ENCODE results near the gene HASPIN.
"Not testable (repeated sequence)": the region's sequence is repeated elsewhere in the genome, so short reads cannot be mapped to it uniquely, and the experiment has no call there.

The HASPIN gene

DNA sequence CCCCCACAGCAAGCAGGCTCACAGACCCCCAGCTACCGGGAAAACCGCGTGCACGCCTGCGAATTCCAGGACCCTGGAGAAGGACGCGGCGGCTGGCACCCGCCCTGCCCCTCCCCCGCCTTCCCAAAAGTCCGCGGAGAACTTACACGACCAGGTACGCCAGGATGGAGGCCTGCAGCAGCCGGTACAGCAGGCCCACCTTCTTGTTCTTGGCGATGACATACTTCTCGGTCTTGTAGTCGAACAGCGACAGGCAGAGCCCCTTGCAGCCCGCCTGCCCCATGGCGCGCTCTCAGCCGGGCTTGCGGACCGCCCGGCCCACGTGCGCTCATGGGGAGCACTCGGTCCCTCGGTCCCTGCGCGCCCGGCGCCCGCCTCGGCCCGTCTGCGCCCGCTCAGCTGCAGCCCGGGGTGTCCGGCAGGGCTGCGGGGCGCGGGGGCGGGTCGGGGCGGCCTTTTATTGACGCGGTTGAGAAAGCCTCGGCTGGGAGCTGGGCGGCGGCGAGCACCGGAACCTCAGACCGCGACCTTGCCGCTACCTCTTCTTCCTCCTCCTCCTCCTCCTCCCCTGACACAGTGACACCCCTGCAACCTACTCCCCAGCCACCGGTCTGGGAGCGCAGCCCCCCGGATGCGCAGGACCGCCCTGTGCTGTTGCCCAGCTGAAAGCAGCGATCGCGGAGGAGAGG lies 27.8 kb upstream of the HASPIN start, which contains the start of gene P2RX5:
Gene P2RX5 (minus strand): TSS at position 433 of the 689 bp plus-strand sequence. CDS start 150 bp downstream, at position 283.
- peak; percentile 62 for DNase-seq (ENCODE audit: low spot score)

DNA sequence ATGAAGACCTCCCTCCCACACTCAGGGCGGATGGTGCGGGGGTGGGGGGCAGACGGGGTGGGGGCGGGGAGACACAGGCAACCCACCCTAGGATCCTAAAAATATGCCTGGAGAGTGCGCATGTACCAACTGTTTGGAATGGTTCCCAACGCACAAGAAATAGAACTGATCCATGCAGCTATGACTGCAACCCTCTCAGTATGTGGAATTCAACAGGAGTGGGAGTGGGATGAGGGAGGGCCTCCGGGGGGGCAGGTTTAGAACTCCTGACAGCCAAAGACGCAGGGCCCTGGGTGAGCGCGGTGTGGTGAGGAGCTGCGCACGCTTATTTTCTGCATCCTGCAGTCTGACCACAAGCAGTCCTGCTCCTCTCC lies 26.6 kb upstream of the HASPIN start:
- DNase-seq (ENCODE audit: low spot score) = no peak

DNA sequence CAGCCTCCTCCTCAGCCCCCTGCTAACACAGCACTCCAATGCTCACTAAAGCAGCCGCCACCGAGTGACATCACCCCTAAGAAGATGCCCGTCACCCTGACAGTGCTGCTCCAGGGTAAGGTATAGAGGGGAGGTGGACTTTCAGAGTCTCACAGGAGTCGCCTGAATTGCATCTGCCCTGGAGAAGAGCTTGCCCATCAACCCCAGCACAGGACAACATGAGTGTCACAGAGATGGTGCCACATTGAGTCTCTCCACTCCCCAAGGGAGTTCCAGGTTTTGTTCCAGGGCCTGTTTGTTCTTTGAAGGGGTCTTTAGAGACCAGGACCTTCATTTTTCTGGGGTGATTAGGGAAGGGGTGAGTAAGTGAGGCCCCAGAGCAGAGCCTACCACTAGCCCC lies 25.6 kb upstream of the HASPIN start:
- DNase-seq (ENCODE audit: low spot score) = no peak

DNA sequence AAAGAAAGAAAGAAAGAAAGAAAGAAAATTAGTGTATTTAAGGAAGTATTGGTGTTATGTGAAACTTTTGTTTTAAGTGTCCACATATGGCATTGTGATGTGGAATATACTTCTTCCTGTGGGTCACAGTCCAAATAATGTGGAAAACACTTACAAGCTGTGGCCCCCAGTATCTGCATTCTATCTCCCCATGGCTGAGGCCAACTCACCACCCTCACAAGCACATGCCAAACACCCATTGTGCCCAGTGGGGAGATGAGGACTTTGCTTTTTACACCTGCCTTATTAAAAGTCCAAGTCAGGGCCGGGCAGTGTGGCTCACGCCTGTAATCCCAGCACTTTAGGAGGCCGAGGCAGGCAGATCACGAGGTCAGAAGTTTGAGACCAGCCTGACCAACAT lies 23.8 kb upstream of the HASPIN start:
- no peak for DNase-seq (ENCODE audit: low spot score)

DNA sequence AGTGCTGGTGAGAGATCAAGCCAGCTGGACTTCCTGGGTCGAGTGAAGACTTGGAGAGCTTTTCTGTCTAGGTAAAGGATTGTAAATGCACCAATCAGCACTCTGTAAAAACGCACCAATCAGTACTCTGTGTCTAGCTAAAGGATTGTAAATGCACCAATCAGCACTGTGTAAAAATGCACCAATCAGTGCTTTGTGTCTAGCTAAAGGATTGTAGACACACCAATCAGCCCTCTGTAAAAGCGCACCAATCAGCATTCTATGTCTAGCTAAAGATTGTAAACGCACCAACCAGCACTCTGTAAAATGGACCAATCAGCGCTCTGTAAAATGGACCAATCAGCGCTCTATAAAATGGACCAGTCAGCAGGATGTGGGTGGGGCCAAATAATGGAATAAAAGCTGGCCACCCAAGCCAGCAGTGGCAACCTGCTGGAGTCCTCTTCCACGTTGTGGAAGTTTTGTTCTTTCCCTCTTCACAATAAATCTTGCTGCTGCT lies 21.6 kb upstream of the HASPIN start:
- not testable (repeated sequence) for DNase-seq (ENCODE audit: low spot score)

DNA sequence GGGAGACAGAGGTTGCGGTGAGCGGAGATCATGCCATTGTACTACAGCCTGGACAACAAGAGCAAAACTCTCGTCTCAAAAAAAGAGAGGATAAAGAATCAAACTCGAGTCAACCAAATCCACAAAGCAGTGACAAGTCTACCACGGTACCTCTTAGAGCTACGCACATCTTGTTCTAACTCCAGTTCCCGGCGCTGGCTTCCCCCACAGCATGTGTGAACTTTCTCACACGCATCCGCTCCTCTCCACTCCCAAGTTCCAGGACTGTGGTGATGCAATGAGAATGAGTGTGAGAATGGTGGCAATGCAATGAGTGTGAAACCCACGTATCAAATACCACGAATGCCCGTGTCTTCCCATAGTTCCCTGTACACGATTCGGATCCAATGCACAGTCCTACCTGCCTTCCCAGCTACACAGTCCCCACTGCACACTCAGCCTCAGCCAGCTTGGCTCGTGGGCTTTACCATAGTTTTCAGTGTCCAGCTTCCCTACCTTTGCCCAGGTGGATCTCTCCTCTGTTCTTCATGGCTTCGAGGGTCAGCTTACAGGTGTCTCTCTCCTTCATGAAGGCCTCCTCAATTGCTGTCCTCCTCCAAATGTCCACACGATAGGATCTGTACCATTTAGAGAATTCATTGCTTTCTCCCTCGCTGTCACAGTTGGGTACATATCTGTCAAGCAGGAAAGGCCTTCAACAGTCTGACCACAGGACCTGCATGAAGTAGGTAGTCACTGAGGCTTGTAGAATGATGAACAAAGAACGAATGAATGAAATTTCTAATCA lies 18.6 kb upstream of the HASPIN start:
- DNase-seq (ENCODE audit: low spot score) = no peak

DNA sequence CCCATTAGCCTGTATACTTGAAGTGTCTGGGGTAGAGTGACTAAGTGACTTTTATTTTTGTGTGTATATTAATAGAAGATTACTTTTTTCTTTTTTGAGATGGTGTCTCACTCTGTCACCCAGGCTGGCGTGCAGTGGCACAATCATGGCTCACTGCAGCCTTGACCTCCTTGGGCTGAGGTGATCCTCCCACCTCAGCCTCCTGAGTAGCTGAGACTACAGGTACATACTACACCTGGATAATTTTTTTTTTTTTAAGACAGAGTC lies 18.1 kb upstream of the HASPIN start:
- not testable (repeated sequence) for DNase-seq (ENCODE audit: low spot score)

DNA sequence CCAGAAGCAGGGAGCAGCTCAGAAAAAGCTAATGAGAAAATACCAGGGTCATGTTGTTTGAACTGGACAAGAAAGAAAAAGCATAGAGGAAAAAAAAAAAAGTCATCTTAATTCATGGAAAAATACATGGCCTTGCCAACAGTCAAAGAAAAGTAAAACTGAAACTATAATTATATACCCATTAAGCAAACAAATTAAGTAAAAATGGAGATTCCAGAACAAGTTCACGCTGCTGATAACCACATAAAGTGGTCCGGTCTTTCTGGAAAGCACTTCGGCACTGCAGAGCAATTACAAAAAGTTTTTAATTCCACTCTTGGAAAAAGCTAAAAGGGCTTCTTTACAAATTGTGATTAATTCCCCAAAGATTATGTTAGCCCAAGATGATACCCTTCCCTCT lies 15.3 kb upstream of the HASPIN start:
- no peak for DNase-seq (ENCODE audit: low spot score)

DNA sequence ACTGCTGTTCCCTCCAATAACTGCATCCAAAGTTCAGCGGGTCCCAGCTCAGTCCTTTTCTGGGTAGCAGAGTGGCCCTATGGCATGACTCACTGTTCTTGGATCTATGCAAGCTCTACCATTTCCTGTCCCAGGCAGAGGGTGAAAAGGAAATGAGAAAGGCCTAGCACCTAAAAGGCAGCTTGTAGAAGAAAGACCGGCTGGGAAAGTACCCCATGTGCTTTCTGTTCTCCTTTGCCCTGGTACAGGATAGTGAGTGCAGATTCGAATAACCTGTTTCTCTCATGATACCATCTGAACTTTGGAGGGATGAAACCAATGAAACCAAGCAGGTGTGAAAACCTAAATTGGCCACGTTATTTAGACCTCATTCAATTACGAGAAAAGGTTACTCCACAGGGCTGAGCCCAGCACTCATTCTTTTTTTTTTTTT lies 12.7 kb upstream of the HASPIN start:
- no peak for DNase-seq (ENCODE audit: low spot score)

DNA sequence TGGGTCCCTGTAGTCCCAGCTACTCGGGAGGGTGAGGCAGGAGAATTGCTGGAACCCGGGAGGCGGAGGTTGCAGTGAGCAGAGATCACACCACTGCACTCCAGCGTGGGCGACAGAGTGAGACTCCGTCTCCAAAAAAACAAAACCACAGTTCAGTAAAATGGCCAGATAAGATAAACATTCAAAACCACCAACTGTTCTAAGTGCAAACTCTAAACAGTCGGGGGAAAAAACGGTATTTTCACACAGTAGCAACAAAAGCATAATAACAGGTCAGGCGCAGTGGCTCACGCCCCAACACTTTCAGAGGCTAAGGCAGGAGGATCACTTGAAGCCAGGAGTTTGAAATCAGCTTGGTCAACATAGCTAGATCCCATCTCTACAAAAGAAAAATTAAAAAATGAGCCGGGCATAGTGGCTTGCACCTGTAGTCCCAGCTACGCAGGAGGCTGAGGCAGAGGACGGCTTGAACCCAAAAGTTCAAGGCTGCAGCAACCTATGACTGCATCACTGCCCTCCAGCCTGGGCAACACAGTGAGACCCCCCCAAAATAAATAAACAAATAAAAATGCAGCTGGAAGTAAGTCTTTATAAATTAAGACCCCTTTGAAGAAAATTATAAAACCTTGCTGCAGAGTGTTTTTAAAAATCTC lies 10.8 kb upstream of the HASPIN start:
- DNase-seq (ENCODE audit: low spot score) = no peak

DNA sequence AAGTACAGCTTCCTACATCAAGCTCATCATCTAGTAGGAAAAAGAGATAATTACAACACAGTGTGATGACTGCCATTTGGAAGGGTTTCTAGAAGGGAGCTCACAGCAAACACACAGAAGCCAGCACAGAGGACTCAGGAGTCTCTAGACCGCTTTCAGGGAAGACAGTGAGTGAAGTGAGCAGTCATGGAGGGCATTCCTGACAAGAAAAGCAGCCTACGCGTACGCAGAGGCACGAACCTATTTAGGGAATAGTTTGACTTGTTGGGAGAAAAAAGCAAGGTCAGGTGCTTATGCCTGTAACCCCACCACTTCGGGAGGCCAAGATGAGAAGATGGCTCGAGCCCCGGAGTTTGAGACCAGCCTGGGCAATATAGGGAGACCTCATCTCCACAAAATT lies 8.4 kb upstream of the HASPIN start:
- DNase-seq (ENCODE audit: low spot score) = no peak

DNA sequence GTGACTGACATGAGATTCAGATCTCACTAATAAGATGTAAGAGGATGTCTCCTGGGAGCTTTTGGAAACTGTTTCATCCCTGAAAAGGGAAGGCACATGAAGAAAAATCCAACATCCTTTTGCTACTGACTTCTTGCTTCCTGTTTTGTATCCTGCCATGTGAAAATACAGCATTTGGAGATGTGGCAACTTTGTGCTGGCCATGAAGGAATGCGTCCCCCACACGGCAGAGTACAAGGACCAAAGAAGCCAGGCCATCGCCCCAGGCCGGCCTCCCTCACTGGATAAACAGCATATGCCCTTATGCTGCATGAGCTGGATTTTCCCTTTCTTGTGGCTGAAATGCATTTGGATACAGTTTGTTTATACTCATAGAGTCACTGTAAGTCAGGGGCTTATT lies 5.5 kb upstream of the HASPIN start:
- no peak for DNase-seq (ENCODE audit: low spot score)

DNA sequence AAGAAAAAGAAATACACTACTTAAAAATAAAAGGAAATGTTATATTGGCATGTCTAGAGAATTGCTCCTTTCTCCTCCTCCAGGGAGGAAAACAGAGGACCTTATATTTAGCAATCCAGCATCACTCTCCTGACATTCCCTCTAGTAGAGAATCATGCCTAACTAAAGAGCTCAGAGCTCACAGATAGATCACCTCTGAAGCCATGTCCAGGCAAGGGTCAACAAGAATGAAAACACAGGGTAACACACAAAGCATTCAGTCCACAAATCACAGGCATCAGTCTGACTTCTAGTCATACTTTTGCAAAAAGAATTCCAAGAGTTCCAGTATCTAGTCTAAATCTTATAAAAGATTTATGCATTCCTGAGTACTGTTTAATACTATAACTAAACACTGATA lies 4.4 kb upstream of the HASPIN start:
- DNase-seq (ENCODE audit: low spot score) = no peak

DNA sequence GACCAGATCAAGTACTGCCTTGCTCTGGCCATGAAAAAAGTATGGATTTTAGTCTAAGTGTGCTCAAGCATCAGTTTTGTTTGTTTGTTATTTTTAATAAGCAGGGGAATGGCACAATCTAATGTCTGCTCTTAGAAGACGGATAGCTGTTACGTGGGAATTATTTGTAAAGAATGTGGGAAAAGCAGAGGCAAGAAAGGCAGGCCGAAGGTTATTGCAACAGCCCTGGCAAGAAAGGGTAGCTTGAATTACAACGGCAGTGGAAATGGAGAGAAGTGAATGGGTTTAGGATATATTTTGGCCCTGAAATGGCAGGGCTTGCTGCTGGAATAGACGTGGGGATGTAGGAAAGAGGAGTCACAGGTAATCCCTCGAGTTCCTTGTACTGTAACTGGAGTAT lies 987 bp upstream of the HASPIN start:
- peak; percentile 29 for DNase-seq (ENCODE audit: low spot score)

DNA sequence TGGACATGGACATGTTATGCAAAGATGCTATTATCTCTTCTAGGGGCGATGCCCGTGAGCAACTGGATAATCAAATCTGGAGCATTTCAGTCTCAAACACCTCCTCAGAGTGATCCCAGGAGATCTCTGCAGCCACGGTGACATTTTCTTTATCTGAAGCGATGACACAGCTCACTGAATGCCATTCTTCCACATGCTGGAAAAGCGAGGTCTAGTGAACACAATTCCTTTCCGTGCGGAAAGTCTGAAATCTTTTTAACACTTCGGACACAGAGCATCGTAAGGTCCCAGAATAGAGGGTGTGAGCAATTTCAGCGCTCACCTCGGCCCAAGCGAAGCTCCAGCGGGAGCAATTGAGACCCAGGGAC lies 531 bp upstream of the HASPIN start:
- no peak for DNase-seq (ENCODE audit: low spot score)

DNA sequence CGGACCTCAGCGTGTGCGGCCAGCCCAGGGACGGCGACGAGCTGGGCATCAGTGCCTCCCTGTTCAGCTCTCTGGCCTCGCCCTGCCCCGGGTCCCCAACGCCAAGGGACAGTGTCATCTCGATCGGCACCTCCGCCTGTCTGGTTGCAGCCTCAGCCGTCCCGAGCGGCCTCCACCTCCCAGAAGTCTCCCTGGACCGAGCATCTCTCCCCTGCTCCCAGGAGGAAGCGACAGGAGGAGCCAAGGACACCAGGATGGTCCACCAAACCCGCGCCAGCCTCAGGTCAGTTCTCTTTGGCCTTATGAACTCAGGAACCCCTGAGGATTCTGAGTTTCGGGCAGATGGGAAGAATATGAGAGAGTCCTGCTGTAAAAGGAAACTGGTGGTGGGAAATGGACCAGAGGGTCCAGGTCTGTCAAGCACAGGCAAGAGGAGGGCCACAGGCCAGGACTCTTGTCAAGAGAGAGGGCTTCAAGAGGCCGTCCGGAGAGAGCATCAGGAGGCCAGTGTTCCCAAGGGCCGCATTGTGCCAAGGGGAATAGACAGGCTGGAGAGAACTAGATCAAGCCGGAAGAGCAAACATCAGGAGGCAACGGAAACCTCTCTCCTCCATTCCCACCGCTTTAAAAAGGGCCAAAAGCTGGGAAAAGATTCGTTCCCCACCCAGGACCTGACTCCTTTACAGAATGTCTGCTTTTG lies 825 bp downstream of the HASPIN start:
- DNase-seq (ENCODE audit: low spot score) = peak; percentile 22

DNA sequence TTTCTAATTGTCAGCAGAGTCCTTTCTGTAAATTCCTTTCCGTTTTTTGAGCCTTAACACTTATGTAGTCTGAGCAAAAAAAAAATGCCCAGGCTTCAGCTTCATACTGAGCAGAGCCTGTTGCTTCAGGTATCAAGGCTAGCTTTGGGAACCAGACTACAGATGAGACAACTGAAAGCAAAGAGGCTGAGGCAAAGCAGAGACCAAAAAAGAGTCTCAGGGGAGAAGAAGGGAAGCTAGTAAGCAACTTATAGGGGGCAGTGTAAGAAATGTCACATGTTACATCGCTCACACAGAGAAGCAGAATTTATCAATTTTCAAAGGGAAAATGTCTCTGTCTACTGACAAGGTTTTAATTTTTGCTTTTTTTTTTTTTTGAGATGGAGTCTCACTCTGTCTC lies 3.3 kb downstream of the HASPIN start:
- no peak for DNase-seq (ENCODE audit: low spot score)

DNA sequence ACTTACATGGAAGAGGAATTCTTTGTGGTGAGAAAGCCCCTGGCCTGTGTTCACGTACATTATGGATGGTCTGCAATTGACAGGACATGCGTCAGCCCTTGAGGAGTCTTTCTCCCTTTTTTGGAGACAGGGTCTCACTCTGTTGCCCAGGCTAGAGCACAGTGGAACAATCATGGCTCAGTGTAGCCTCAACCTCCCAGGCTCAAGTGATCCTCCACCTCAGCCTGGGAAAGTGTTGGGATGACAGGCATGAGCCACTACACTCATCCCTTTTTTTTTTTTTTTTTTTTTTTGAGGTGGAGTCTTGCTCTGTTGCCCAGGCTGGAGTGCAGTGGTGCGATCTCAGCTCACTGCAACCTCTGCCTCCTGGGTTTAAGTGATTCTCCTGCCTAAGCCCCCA lies 4.4 kb downstream of the HASPIN start:
- DNase-seq (ENCODE audit: low spot score) = not testable (repeated sequence)

DNA sequence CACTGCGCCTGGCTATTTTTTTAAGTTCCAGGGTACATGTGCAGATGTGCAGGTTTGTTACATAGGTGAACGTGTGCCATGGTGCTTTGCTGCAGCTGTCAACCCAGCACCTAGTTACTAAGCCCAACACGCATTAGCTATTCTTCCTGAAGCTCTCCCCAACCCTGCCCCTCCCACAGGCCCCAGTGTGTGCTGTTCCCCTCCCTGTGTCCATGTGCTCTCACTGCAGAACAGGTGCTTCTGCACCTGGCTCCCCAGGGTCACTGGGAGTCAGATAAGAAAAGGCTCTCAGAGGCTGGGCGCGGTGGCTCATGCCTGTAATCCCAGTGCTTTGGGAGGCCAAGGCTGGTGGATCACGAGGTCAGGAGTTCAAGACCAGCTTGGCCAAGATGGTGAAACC lies 6.2 kb downstream of the HASPIN start:
- no peak for DNase-seq (ENCODE audit: low spot score)

DNA sequence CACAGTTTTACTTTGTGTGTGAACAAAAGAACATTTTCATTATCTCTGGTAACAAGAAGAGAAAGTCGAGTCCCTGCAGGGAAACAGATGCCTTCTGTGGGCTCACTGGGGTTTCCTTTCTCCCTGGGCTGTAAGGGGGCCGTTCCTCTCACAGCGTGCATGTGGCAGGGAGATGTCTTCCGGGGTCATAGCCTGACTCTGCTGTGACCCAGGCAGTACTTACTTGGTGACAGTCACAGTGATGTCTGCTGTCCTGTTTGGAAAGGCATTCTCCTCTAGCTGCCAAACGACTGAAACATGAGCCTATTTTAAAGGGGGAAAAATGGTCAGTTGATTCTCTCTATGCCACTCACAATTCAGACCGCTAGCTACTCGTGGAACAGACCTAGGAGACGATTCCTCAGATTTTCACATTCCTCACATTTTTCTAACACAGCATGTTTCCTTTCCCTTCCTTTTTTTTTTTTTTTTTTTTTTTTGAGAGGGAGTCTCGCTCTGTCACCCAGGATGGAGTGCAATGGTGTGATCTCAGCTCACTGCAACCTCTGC lies 7.3 kb downstream of the HASPIN start:
- DNase-seq (ENCODE audit: low spot score) = no peak

DNA sequence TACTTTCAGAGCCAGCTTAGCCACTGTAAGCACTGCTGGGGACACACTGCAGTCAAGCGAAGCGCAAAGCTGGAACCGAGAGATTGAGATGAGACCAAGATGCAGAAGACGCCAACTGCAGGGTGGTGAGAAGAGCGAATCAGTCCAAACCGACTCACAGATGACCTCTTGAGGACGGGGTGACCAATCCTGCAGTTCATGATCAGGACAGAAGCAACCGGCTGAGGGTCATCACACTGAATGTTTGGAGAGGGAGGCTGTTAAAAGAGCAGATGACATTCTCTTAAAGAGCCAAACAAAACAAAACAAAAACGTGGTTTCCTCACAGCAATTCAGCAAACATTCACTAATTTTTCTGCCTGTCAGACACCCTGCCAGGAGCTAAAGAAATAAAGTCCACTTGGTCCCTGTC lies 8.5 kb downstream of the HASPIN start:
- no peak for DNase-seq (ENCODE audit: low spot score)

DNA sequence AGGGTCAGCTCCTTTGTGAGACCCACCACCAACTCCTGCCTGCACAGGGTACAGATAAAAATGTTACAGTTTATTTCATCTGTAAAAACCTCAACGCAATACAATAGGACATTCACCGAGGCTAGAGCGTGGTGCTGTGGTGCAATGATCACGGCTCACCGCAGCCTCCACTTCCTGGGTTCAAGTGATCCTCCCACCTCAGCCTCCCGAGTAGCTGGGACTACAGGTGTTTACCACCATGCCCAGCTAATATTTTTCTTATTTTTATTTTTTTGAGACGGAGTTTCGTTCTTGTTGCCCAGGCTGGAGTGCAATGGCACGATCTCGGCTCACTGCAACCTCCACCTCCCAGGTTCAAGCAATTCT lies 11.2 kb downstream of the HASPIN start:
- DNase-seq (ENCODE audit: low spot score) = not testable (repeated sequence)

All from GM03348 (cell line).